Endometrial microvascular endothelial cells (primary cell): Measurements from ENCODE around the gene PPM1E. TPM values are rescaled to one million over a fixed set of nuclear protein-coding genes. Genes with fewer than 3 reads are reported as not detected.
"Not testable (repeated sequence)": the region's sequence is repeated elsewhere in the genome, so short reads cannot be mapped to it uniquely, and the experiment has no call there.

Experiments
- in situ Hi-C: cut with HindIII; loops from 2 replicates; pipeline ENCODE4 v1.10.0; 2017; ENCODE audit warnings: low sequenced_read_pairs, low pct_unique_long_range_greater_than_20kb; ENCODE audit errors: inconsistent ontology term
- total RNA-seq: library from RNA; depleted of rRNA; stranded (reverse); fragments of >200 nt; gene quantifications from one replicate; pipeline ENCODE4 v1.2.3, GENCODE V29; 2015; ENCODE audit errors: inconsistent ontology term

PPM1E gene
- total RNA-seq, 1 donor from 2014 or later: not detected

- in situ Hi-C loops: no loop called here
These were observed 7.6 kb downstream of the PPM1E start for GRCh38 chr17:58763263-58763662.

GRCh38 chr17:58764373-58764772, 8.7 kb downstream of the PPM1E start:
- in situ Hi-C loops: no loop called here

GRCh38 chr17:58778482-58778881, 22.8 kb downstream of the PPM1E start:
- in situ Hi-C loops: not testable (repeated sequence)

- in situ Hi-C loops: no loop called here
These were observed 23.8 kb downstream of the PPM1E start for GRCh38 chr17:58779446-58779845.

- in situ Hi-C loops: no loop called here
These were observed 27.7 kb downstream of the PPM1E start for GRCh38 chr17:58783380-58783779.

GRCh38 chr17:58785097-58785496, 29.4 kb downstream of the PPM1E start:
- in situ Hi-C loops: no loop called here

GRCh38 chr17:58786586-58787295, 31.1 kb downstream of the PPM1E start:
- in situ Hi-C loops: no loop called here

- in situ Hi-C loops: no loop called here
These were observed 32.5 kb downstream of the PPM1E start for GRCh38 chr17:58788199-58788598.

- in situ Hi-C loops: no loop called here
These were observed 33.5 kb downstream of the PPM1E start for GRCh38 chr17:58789160-58789559.

GRCh38 chr17:58789831-58790230, 34.2 kb downstream of the PPM1E start:
- in situ Hi-C loops: no loop called here

- in situ Hi-C loops: not testable (repeated sequence)
These were observed 38.9 kb downstream of the PPM1E start for GRCh38 chr17:58794508-58794907.

- in situ Hi-C loops: no loop called here
These were observed 46.5 kb downstream of the PPM1E start for GRCh38 chr17:58802188-58802587.

GRCh38 chr17:58806046-58806445, 50.4 kb downstream of the PPM1E start:
- in situ Hi-C loops: no loop called here

GRCh38 chr17:58808609-58809563, 53.2 kb downstream of the PPM1E start:
- in situ Hi-C loops: no loop called here

- in situ Hi-C loops: no loop called here
These were observed 53.9 kb downstream of the PPM1E start for GRCh38 chr17:58809564-58809936.

- in situ Hi-C loops: no loop called here
These were observed 55.6 kb downstream of the PPM1E start for GRCh38 chr17:58811290-58811689.

GRCh38 chr17:58813712-58814111, 58.1 kb downstream of the PPM1E start:
- in situ Hi-C loops: no loop called here

GRCh38 chr17:58818654-58819053, 63.0 kb downstream of the PPM1E start:
- in situ Hi-C loops: no loop called here

- in situ Hi-C loops: no loop called here
These were observed 66.7 kb downstream of the PPM1E start for GRCh38 chr17:58822148-58823050.
